Bone marrow (tissue), 2 donors: Measurements from ENCODE around the gene ACKR3.

Source experiments
- DNase-seq, 2 donors: peaks; one replicate each; lab custom pipeline; 2025; lab: John Stamatoyannopoulos, UW

Gene ACKR3

DNA sequence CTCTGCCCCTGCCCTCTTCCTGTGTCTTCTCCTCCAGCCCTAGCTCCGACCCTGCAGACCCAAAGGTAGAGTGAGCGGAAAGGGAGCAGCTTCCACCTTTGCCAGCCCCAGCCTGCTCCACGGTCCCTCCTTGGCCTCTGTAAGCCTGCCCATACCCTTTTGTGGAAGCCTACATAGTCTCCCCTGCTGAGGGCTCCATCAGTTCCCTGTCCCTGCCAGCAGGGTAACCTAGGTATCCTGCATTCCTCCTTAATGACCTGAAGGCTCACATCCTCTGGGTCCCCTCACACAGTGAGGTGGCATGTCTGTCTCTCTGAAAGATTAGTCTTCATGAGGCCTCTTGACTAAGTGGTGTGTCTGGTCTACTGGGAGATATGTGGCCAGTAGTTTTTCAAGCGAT is 20.5 kb upstream of the ACKR3 start:
- DNase-seq: no peak

DNA sequence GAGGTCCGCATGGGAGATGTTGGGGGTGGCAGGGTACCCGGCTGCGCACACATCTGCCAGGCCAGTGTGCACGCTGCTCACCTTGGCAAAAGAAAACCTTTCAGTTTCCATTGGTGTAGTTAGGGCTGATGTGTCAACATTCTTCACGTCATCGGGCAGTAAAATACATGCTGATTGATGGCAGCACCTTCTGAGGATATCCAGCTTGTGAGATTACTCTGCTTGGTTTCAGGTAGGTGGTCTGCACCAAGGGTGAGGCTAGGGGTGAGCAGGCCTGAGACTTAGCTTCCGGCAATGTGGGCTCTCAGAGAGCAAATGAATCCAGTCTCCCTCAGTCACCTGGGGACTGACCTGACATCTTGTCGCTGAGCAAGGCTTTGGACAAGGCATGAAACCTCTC is 19.3 kb upstream of the ACKR3 start:
- no peak for DNase-seq

DNA sequence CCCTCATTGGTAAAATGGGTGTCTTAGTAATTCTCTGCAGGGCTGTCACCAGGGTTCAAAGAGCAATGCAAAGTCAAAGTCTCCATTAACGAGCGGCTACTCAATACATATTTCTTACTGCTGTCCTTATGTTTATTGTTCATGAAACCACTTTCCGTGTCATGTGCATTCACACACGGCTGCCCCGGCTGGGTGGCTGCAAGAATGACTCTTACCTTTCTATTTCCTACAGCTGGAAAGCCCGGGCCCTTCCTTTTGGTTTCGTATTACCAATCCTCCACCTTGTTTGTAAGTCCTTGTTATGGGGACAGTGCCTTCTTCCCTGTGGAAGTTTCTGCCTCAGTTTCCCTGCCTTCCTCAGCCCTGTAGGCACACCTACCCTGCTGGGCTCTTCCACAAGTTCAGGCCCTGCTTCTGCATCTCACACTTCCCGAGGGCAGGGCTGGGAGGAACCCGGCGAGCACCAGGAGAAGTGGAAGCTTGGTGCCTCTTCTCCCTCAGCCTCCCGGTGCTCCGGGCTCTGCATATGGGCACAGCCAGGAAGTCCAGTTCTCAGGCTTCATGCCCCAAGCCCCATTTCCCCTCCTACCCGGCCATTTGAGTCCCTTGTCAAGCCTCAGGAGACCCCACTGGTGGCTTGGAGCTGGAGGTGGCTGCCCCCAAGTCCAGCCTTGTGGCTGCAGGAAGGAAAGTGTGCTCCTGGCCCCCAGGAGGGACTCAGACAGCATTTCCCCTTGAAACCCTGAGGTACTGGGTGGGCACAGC is 18.7 kb upstream of the ACKR3 start:
- DNase-seq: no peak

DNA sequence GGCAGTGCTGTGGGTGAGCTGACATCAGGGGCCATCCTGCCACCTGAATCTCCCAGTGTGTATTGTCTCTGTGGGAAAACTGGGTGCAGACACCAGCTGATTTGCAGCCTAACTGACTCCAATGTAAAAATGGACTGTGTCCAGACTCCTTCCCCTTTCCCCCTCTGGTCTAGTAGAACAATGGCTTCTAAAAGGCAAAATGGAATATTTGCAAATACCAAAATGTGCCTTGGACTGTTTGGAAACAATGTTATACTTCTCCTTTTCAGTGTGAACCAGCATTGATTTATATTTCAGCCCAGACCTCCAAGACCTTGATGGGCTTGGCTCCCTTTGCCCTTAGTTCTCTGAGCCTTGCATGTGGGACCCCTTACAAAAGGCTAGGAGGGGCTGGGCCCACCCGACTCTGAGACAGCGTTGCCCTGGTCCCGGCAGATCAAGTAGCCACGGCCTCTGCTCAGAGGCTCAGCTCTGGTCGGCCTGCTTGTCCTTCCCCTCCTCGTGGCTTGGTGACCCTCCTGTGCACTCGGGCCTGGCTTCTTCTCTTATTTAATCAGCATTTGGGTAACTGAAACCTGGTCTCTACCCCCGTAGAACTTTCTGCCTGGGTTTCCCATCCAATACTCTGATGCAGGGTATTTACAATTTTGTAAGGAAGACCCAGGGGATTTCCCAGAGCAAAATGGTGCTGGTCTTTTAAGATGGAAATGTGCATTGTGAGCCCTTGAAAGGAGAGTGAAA is 18.0 kb upstream of the ACKR3 start:
- DNase-seq: no peak

DNA sequence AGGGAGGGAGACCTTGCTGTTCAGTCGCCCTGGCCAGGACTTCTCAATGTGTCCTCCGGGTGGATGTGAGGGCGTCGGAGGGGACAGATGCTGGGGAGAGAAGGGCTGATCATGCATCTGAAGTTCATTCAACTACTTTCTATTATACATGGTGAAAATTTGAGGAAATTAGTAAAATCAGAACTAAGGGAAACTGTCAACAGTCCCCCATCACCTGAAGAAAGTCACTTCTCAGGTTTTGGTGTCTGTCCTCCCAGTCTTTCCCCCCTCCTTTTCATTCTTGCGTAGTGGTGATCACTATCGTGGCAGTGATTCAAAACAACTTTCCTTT is 17.4 kb upstream of the ACKR3 start:
- no peak for DNase-seq

DNA sequence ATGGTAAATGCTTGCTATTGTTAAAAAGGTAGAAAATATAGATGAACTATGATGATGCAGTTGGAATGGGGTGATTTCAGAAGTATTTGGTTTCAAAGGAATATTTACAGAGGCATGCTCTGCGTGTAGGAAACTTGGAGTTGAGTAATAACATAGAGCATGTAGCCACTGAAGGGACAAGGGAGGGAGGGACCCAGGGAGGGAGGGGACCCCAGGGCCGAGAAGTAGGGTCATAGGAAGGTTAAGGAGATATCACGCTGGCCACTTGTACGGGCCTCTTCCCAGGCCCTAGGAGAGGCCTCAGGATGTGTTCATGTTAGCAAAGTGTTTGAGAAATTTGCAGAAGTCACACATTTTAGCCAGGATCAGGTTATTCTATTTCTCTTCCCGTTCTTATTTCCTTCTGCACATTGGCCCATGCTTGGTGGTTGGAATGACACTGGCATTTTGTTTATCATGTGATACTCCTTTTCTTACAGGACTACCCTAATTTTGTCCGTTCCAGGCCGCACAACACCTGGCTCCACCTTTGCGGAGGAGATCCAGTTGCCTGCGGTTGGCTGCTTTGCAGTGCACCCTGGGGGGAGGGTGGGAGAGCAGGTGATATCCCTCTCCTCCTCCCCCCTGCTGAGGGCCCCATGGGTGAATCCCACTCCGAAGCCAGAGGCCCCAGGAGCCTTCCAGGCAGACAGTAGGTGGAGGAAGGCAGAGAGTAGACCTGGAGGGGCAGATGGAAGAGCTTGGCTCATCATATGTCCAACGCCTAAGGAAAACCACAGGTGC is 16.9 kb upstream of the ACKR3 start:
- DNase-seq: no peak

DNA sequence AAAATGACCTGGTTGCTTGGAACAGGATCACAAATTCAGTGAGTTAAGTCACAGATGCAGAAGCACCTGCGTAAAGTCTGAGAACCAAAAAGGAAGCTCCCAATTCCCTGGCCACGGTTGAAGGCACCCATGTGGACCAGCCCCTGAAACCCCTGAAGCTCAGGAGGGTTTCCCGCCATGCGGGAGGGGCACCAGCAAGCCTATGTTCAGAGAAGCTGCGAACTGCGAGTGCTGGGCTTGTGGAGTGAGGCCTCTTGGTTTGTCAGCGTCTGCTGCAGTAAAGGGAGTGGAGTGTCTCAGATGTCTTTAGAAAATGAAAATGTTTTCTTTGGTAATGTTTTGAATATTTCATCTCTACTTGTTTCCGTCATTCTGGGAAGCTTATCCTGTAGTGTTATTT is 16.1 kb upstream of the ACKR3 start:
- no peak for DNase-seq

DNA sequence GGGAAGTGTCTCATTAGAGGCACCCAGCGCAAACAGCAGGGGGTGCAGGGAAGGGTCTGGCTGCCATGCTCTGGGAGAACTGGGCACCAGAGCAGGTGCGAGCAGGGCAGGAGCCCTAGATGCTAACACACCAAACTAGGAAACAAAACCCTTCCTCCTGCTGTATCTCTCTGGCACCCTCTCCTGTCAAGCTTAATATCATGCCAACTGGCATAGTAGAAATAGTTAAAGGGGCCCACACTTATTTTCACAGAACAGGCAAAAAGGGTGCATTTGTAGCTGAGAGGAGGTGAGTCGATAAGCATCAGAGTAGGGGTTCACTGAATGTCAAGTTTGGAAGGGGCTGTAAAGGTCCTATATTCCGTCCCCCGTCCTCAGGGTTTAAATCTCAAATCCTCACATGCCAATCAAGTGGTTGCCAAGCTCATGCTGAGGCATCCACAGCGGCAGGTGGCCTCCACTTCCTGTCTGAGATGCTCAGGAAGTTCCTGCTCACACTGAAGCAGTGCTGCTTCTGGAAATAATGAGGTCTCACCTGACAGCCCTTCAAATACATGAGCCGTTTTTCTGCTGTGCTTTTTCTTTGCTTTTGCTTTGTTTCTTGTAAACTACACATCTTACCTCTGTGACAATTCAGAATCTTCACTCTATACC is 14.9 kb upstream of the ACKR3 start:
- no peak for DNase-seq

DNA sequence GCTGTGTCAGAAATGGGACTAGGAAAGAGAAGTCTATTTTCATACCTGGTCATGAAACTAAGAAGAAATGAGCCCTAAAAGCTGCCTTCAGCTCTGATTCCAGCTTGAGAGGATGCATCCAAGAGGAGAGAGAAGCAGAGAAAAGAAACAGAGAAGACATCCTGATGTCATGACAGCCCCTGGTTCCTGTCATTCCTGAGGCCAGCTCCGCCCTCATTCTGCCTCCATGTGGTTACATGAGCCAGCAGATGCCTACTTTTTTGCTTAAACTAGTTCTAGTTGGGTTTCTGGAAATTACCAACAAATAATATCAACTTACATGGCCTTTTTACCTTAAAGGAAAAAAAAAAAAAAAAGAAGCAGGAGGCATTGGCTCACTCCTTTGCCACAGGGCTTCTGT is 14.1 kb upstream of the ACKR3 start:
- no peak for DNase-seq

DNA sequence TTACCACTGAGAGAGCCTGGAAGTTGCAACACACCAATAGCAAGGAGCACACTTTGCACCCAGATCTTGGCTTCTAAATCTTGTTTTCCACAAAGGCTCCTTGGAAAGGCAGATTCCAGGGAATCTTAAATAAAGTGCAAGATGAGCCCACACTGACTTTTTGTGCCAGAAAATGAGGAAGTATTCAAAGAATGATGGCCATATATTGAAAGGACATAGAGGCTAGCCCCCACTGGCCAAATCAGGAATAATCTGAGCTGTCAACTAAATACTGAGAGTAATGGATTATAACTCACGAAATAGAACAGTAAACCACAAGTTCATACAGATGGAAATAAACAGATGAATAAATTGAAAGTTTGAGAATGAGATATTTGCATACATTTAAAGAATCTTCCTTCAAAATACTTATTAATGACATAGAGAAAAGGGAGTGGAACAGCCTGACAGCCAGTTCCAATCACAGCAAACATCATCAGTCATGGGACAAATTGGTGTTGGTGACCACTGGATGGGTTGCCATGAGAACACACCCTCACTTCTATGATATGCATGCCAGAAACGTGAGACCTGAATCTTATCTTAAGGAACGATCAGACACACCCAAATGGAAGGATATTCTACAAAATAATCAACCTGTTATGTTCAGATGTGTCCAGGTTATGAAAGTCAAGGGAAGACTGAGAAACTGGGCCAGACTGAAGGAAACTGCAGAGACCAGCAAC is 12.2 kb upstream of the ACKR3 start:
- no peak for DNase-seq

DNA sequence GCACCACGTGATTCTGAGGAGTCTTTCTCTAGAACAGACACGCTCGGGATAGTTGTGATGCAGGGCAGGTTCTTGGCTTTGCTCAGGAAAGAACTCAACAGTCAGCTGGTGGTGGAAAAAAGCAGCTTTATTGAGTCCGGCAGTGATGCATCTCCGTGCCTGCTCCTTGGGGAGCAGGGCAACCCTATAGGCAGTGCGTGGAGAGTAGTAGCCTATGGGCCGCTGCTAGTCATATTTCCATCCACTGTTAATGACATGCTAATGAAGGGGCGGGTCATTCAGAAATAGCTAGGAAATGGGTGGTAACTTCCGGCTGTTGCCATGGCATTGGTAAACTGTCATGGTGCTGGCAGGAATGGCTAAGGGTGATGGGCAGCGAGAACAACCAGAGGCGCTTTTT is 11.6 kb upstream of the ACKR3 start:
- no peak for DNase-seq

DNA sequence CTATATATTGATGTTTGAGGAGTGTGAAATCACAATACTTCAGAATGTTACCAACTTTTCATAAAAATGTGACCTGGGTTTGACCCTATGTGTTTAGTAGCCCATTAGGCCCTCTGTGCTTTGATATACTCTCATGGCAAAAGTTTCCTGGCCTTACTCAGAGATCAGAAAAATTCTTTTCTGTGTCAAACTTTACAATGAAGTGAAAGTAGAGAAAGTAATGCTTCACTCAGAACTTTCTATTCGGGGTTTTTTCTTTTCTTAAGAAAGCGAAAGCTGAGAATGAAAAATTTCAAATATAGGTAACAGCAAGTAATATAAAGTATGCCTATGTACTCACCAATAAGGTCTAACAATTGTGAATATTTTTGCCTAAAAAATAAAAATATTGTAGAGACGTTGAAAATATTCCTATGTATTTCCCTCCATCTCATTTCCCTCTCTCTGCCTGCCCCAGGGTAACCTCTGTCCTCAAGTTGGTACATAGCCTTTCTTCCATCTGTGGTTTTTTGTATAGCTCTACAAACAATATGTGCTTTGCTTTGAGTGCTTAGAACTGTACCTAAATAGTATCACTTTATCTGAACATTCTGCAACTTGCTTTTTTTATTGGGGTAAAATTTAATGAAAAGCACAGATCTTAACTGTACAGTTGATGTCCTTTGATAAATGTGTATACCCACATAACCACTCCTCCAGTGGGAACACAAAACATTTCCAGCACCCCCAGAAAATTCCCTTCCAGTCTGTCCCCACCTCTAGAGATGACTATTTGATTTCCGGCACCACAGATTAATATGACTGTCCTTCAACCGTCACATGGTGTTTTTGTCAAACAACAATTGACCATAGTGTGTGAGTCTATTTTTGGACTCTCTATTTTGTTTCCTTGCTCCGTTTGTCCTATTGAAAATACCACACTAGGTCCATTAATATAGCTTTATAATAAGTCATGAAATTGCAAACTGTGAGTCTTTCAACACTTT is 10.3 kb upstream of the ACKR3 start:
- no peak for DNase-seq

DNA sequence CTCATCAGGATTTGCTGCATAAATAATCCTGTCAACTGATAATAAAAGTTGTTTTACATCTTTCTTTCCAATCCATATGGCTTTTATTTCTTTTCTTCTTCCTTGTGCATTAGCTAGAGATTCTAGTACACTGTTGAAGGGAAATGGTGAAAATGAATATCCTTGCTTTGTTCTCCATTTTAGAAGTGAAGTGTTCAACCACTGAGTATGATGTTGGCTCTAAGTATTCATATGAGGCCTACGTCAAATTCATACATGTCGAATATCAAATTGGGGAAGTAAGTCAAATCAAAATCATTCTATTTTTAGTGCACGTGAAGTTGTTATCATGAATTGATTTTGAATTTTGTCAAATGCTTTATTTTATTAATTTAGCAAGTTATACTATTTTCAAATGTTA is 7.8 kb upstream of the ACKR3 start:
- DNase-seq: no peak

DNA sequence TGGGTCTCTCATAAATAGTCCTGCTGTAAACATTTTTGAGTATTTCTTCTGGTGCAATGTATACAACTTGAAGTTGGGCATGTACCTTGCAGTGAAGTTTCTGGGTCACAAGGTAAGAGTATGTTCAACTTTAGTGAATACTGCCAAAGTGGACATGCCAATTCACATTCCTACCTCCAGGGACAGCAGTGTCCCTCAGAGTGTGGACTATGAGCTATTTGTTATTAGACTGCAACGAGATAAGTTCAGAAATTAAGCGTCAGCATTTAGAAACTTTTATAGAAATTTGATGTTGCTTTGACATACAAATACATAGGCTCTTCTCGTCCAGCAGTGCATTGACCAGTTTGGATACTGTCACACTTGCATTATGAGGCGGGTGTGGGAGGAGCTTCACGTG is 7.2 kb upstream of the ACKR3 start:
- DNase-seq: no peak

DNA sequence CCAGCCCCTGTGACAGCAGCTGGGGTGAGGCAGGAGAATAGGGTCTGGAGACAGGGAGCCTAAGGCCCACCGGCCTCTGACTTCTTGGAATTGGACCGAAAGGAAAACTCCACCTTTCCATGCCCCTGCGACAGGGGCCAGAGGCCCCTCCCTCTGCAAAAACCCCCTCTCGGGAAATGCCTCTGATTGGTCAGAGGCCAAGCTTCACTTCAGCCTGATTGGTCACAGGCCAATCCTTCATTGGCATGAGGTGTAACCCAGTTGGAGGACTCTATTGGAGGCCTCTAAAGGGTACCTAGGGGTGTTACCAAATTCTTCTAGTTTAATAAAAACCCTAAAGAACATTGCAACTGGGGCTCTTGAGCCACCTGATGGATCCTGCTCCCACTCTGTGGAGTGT is 5.7 kb upstream of the ACKR3 start:
- no peak for DNase-seq

DNA sequence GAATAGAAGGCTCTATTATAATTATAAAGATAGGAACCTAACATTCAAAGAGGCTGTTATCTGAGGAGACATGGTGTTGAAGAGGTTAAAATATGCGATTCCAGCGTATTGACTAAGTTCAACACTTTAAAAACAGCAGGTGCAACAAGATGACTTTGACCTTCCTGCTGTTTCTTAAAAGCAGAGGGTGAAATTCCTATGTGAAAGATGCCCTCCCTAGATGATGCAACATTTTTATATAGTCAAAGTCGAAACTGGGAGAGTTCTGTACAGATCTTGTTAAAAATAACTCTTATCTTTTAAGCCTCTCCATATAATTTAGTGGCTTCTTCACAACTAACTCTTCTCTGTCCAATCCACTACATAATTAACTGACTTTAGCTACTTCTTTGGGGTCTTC is 4.4 kb upstream of the ACKR3 start:
- DNase-seq: no peak

DNA sequence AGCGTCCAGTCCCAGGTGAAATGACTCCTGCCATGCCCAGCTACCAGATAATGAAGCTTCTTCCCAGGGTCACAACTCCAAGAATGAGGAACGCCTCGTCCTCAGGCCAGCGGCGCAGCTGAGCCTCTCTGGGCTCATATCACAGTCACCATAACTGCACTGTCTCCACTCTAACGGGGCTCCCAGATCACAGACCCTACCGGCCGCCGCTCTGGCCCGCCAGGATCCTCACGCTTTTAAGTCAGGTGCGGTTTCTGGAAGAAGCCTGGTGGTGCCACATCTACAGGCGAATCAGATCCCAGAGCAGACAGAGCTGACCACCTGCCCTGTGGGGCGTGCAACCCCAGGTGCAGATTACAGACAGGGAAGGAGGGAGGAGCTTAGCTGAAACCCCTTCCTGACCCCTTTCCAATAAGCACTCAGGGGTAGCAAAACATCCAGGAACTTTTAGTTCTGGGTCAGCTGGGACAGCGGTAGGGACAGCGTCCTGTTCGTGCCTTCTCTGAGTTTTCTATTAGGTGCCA is 3.7 kb upstream of the ACKR3 start:
- DNase-seq: no peak

DNA sequence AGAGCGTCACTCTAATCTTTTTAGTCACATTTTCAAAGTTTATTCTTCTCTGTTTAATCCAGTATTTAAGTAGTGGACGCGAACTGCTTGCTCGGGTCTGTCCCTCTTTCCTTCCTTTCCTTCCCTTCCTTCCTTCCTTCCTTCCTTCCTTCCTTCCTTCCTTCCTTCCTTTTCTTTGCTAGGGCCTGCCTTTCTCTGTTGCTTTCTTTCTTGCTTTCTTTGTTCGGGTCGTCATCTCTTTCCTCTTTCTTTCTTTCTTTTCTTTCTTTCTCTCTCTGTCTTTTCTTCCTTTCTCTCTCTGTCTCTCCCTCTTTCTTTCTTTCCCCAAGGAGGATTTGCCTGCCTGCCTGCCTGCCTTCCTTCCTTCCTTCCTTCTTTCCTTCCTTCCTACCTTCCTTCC is 3.0 kb upstream of the ACKR3 start:
- no peak for DNase-seq

DNA sequence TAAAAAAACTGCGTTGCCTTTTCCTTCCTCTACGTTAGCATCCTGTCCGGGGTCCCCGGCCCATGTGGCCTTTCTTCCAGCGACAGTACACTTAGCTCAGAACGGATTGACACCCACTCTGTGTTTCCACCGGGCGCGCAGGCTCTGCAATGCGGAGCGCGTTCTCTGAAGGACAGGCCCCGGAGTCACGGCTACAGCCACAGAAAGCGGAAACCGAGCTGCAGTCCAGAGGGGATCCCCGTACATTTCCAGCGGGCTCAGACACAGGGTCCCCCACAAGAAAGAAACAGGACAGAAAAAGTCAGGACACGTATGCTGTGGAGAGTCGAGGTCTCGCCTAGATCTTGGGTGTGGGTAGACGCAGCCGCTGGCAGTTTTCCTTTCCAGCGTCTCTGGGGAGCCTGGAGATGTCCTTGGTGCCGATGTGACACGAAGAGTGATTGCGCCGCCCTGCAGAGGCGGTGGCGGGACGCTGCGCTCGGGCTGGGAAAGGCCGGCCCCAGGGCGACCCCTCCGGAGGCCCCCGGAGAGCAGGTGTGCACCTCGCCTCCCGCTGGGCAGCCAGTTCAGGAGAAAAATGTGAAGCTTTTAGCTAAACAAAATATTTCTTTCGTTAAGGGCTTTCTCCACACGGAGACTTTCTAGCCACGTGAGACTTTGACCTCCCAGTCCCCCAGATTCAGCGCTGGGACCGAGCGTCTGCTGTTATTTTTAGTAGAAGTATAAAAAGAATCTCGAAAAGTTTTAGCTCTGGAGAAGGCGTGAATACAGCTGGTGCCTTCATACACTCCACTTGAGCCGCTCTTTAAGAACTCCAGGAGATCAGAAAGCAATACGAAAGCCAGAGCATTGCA is 1.3 kb upstream of the ACKR3 start:
- peak; percentile 37 to 42 for DNase-seq
